Gastrocnemius medialis (tissue), 4 donors: Measurements from ENCODE around the gene TTC28.

Experiments
- POLR2A ChIP-seq, 2 donors: fragments of 450-650 bp; IDR thresholded peaks; one replicate each; pipeline ENCODE4 v1.6.1; 2017; ENCODE audit warnings: antibody characterized with exemption in 2 of 2, mild to moderate bottlenecking in 2 of 2, moderate library complexity in 2 of 2
- TF ChIP-seq, protein P1 (sequence below), 5 experiments: fragments of 450-650 bp in 3 of 5; fragments of 200-600 bp in 2 of 5; sonication (generic) in 2 of 5; IDR thresholded peaks in 4 of 5; conservative IDR thresholded peaks in 1 of 5; 1 replicate in 4 of 5; 2 replicates in 1 of 5; pipeline ENCODE4 v1.5.1; 2016 to 2019; ENCODE audit warnings: antibody characterized with exemption in 5 of 5, mild to moderate bottlenecking in 3 of 5, moderate library complexity in 3 of 5

DNA sequence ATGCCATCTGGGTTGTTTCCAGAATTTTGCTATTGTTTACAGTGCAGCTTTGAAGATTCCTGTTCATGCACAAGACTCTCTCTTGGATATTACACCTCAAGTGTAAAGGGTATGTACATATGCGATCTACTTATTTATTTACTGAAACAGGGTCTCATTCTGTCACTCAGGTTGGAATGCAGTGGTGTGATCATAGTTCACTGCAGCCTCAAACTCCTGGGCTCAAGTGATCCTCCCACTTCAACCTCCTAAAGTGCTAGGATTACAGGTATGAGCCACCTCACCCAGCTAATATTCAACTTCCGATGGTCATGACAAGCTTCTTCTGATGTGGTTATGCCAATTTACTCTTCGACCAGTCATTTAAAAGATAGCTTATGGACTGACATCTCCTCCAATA, 602.5 kb downstream of the TTC28 start:
- TF ChIP-seq, protein P1, sequence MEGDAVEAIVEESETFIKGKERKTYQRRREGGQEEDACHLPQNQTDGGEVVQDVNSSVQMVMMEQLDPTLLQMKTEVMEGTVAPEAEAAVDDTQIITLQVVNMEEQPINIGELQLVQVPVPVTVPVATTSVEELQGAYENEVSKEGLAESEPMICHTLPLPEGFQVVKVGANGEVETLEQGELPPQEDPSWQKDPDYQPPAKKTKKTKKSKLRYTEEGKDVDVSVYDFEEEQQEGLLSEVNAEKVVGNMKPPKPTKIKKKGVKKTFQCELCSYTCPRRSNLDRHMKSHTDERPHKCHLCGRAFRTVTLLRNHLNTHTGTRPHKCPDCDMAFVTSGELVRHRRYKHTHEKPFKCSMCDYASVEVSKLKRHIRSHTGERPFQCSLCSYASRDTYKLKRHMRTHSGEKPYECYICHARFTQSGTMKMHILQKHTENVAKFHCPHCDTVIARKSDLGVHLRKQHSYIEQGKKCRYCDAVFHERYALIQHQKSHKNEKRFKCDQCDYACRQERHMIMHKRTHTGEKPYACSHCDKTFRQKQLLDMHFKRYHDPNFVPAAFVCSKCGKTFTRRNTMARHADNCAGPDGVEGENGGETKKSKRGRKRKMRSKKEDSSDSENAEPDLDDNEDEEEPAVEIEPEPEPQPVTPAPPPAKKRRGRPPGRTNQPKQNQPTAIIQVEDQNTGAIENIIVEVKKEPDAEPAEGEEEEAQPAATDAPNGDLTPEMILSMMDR (IDR thresholded peaks at IDR 0.05 in 4 of 5, conservative IDR thresholded peaks at IDR 0.05 in 1 of 5): no peak
- no peak for TF ChIP-seq POLR2A (IDR thresholded peaks at IDR 0.05)
